Measurements from ENCODE around the gene TNFAIP6.

The TNFAIP6 gene

DNA sequence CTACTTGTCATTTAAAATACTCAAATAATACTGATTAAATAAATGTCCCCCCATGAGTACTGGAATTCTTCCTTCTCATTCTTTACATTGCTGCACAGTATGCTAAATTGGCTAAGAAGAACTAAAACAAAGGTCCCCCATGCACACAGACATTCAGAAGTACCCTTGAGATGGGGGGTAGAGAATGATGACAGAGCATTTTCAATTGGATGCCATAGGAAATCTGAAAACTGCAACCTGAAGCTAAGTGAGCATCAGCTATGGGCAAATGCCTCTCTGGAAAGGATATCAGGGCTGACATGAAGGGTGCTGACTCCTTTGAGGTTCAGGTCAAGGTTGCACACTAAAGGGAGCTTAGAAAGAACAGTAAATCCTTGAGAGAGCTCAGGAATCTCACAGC, 10.1 kb upstream of the TNFAIP6 start:
- no peak for DNase-seq
- TF ChIP-seq EZH2 (IDR thresholded peaks at IDR 0.05; ENCODE audit: borderline replicate concordance, low read depth, low read length, severe bottlenecking), result no peak
- TF ChIP-seq, protein P1, sequence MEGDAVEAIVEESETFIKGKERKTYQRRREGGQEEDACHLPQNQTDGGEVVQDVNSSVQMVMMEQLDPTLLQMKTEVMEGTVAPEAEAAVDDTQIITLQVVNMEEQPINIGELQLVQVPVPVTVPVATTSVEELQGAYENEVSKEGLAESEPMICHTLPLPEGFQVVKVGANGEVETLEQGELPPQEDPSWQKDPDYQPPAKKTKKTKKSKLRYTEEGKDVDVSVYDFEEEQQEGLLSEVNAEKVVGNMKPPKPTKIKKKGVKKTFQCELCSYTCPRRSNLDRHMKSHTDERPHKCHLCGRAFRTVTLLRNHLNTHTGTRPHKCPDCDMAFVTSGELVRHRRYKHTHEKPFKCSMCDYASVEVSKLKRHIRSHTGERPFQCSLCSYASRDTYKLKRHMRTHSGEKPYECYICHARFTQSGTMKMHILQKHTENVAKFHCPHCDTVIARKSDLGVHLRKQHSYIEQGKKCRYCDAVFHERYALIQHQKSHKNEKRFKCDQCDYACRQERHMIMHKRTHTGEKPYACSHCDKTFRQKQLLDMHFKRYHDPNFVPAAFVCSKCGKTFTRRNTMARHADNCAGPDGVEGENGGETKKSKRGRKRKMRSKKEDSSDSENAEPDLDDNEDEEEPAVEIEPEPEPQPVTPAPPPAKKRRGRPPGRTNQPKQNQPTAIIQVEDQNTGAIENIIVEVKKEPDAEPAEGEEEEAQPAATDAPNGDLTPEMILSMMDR (IDR thresholded peaks at IDR 0.05; ENCODE audit: borderline replicate concordance, extremely low read depth, low read length, poor library complexity, severe bottlenecking), result no peak

DNA sequence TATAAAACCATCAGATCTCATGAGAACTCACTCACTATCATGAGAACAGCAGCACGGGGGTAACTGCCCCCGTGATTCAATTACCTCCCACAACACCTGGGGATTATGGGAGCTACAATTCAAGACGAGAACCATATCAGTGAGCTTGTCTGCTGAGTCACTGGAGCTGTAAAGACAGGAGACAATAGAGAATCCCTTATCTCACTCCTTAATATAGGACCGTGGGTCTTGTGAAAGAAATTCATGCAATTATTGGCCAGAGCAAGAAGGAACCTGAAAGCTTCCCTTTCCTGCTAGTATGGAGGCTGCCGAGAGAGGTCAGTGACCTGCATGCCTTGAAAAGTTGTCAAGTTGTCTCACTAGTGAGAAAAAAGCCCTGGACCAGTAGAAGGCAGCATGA, 9.5 kb upstream of the TNFAIP6 start:
- Histone ChIP-seq H3K4me3 (ENCODE audit: low read depth in 1 of 2, low read length in 2 of 2) (no peak overlapping the region), H3K4me2 (ENCODE audit: insufficient read depth, low read length) (no peak overlapping the region), H3K79me2 (ENCODE audit: insufficient read depth, low read length) (no peaks in the 10 kb centered on the region), H3K4me1 (ENCODE audit: insufficient read depth, low read length) (no peaks in the 10 kb centered on the region), H4K20me1 (ENCODE audit: insufficient read depth, low read length) (no peaks in the 10 kb centered on the region), H3K27me3 (ENCODE audit: insufficient read depth, low read length, poor library complexity) (no peaks in the 10 kb centered on the region), H3K36me3 (ENCODE audit: insufficient read depth, low read length) (no peaks in the 10 kb centered on the region), H3K27ac (ENCODE audit: low read length) (no peak overlapping the region), H3K9ac (ENCODE audit: low read depth, low read length) (no peak overlapping the region), H3K9me3 (ENCODE audit: insufficient read depth, low read length, severe bottlenecking) (peaks cover 3% of the 10 kb centered on the region), H2AFZ (ENCODE audit: low read depth, low read length) (no peak overlapping the region)
- ATAC-seq (ENCODE audit: insufficient read depth, low read depth) (no peak), DNase-seq (no peak)
- no peak for TF ChIP-seq EZH2 (IDR thresholded peaks at IDR 0.05; ENCODE audit: borderline replicate concordance, low read depth, low read length, severe bottlenecking)
- TF ChIP-seq, protein P1 (IDR thresholded peaks at IDR 0.05; ENCODE audit: borderline replicate concordance, extremely low read depth, low read length, poor library complexity, severe bottlenecking), result no peak

More for the DNA sequence above, 10.1 kb upstream of the TNFAIP6 start:
- no peaks in the 10 kb centered on the region for H3K4me1 ChIP-seq (ENCODE audit: insufficient read depth, low read length)
- H3K9me3 ChIP-seq (ENCODE audit: insufficient read depth, low read length, severe bottlenecking), result peaks cover 3% of the 10 kb centered on the region
- H3K9ac ChIP-seq (ENCODE audit: low read depth, low read length), result no peak overlapping the region
- no peaks in the 10 kb centered on the region for H3K36me3 ChIP-seq (ENCODE audit: insufficient read depth, low read length)
- H2AFZ ChIP-seq (ENCODE audit: low read depth, low read length), result no peak overlapping the region
- no peak overlapping the region for H3K4me2 ChIP-seq (ENCODE audit: insufficient read depth, low read length)
- ATAC-seq (ENCODE audit: insufficient read depth, low read depth), result no peak
- no peak overlapping the region for H3K4me3 ChIP-seq (ENCODE audit: low read depth in 1 of 2, low read length in 2 of 2)
- no peaks in the 10 kb centered on the region for H3K79me2 ChIP-seq (ENCODE audit: insufficient read depth, low read length)
- no peaks in the 10 kb centered on the region for H4K20me1 ChIP-seq (ENCODE audit: insufficient read depth, low read length)
- no peaks in the 10 kb centered on the region for H3K27me3 ChIP-seq (ENCODE audit: insufficient read depth, low read length, poor library complexity)
- no peak overlapping the region for H3K27ac ChIP-seq (ENCODE audit: low read length)

DNA sequence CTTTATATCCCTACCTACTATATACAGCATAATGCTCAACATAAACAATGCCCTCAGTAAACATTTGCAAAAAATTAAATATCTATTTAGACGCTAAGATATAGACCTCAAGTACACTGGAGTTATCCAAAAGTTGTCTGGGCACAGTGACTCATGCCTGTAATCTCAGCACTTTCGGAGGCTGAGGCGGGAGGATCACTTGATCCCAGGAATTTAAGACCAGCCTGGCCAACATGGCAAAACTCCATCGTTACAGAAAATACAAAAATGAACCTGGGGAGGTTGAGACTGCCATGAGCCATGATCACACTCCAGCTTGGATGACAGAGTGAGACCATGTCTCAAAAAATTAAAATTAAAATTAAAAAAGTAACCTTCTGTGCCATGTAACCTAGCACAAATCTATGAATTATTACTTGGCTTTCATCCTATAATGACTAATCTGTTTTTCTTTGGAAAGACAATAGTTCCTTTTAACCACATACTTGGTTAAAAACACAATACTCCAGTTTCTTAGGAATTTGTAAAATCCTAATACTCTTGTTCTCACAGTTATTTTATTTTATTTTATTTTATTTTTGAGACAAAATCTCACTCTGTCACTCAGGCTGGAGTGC, 6.7 kb upstream of the TNFAIP6 start:
- no peak for ATAC-seq (ENCODE audit: insufficient read depth, low read depth)

More for the DNA sequence above, 6.7 kb upstream of the TNFAIP6 start:
- no peaks in the 10 kb centered on the region for H3K4me1 ChIP-seq (ENCODE audit: insufficient read depth, low read length)
- H3K4me2 ChIP-seq (ENCODE audit: insufficient read depth, low read length), result no peak overlapping the region
- no peak overlapping the region for H3K4me3 ChIP-seq (ENCODE audit: low read depth in 1 of 2, low read length in 2 of 2)
- TF ChIP-seq EZH2 (IDR thresholded peaks at IDR 0.05; ENCODE audit: borderline replicate concordance, low read depth, low read length, severe bottlenecking), result no peak
- TF ChIP-seq, protein P1 (IDR thresholded peaks at IDR 0.05; ENCODE audit: borderline replicate concordance, extremely low read depth, low read length, poor library complexity, severe bottlenecking), result no peak
- DNase-seq, result no peak
- H3K9me3 ChIP-seq (ENCODE audit: insufficient read depth, low read length, severe bottlenecking), result no peaks in the 10 kb centered on the region
- H3K79me2 ChIP-seq (ENCODE audit: insufficient read depth, low read length), result no peaks in the 10 kb centered on the region
- H4K20me1 ChIP-seq (ENCODE audit: insufficient read depth, low read length), result no peaks in the 10 kb centered on the region
- H2AFZ ChIP-seq (ENCODE audit: low read depth, low read length), result no peak overlapping the region
- H3K27ac ChIP-seq (ENCODE audit: low read length), result no peak overlapping the region
- no peaks in the 10 kb centered on the region for H3K36me3 ChIP-seq (ENCODE audit: insufficient read depth, low read length)
- no peak overlapping the region for H3K9ac ChIP-seq (ENCODE audit: low read depth, low read length)
- H3K27me3 ChIP-seq (ENCODE audit: insufficient read depth, low read length, poor library complexity), result no peaks in the 10 kb centered on the region

Measured in DND-41 (cell line).